Stomach smooth muscle (tissue), 2 donors: ENCODE data around the gene MROH2A.
"Not testable (repeated sequence)": the region's sequence is repeated elsewhere in the genome, so short reads cannot be mapped to it uniquely, and the experiment has no call there.

Source experiments
- H3K27ac ChIP-seq: one replicate; pipeline ENCODE4 v1.7.0; 2013; ENCODE audit warnings: mild to moderate bottlenecking, low read length, inconsistent platforms
- H3K27me3 ChIP-seq, 2 donors: one replicate each; pipeline ENCODE4 v1.7.0; 2013; ENCODE audit warnings: low read length in 2 of 2; ENCODE audit not compliant: insufficient read depth in 2 of 2, control insufficient read depth in 1 of 2
- H3K36me3 ChIP-seq, 2 donors: one replicate each; pipeline ENCODE4 v1.7.0; 2013; ENCODE audit warnings: low read length in 2 of 2; ENCODE audit not compliant: control insufficient read depth in 2 of 2, insufficient read depth in 2 of 2
- H3K4me1 ChIP-seq: one replicate; pipeline ENCODE4 v1.7.0; 2013; ENCODE audit warnings: low read length; ENCODE audit not compliant: control insufficient read depth, insufficient read depth
- H3K4me3 ChIP-seq, 2 donors: one replicate each; pipeline ENCODE4 v1.7.0; 2013; ENCODE audit warnings: low read length in 2 of 2
- H3K9ac ChIP-seq, 2 donors: one replicate each; pipeline ENCODE4 v1.7.0; 2013; ENCODE audit warnings: low read length in 2 of 2, mild to moderate bottlenecking in 1 of 2
- H3K9me3 ChIP-seq, 2 donors: one replicate each; pipeline ENCODE4 v1.7.0; 2013; ENCODE audit warnings: low read length in 2 of 2; ENCODE audit not compliant: control insufficient read depth in 2 of 2
- donor health status: healthy.
- donor health status: Pancreatic carcinoma.

The MROH2A gene

DNA sequence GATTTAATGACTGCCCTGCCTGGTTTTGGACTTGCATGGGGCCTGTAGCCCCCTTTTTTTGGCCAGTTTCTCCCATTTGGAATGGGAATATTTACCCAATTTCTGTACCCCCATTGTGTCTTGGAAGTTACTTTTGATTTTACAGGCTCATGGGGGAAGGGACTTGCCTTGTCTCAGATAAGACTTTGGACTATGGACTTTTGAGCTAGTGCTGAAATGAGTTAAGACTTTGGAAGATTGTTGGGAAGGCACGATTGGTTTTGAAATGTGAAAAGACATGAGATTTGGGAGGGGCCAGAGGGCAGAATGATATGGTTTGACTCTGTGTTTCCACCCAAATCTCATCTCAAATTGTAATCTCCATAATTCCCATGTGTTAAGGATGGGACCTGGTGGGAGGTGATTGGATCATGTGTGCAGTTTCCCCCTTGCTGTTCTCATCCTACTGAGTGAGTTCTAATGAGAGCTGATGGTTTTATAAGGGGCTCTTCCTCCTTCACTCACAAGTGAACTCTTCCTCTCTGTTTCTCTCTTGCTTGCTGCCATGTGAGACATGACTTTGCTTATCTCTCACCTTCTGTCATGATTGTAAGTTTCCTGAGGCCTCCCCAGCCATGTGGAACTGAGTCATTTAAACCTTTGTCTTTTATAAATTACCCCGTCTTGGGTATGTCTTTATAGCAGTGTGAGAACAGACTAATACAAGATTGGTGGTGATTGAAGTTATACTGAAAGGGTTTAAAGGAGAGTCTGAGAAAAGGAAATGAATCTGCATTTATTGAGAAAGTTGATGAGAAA is 26.7 kb upstream of the MROH2A start:
- H3K9me3 ChIP-seq, H3K27me3 ChIP-seq, H3K4me3 ChIP-seq, H3K9ac ChIP-seq, H3K36me3 ChIP-seq, H3K4me1 ChIP-seq, H3K27ac ChIP-seq: not testable (repeated sequence)

DNA sequence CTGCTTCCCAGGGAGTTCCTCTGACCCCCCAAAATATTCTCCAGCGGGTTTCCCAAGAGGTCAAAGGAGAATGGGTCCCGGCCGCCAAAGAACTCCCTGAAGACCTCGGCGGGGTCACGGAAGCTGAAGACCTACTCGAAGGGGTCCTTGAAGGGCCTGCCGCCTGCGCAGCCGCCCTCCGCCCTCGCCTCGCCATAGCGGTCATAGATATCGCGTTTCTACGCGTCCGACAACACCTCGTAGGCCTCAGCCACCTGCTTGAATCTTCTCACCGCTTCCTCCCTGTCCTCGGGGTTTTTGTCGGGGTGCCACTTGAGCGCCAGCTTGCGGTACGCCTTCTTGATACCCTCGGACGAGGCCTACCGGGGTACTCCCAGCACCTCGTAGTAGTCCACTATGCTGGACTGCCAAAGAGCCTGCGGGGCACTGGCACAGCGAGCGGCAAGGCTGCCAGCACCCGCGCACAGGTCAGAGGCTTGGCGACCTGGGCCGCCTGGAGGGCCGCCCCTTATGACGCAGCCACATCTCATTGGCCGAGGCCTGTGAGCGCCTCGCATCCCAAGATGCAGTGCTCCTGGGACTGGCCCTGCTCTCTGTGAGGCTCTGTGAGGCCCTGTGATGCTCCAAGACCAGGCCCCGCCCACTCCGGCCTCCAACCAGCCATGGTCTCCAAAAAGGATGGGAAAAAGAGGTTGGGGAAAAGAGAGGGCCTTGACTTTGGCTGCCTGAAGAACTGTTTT is 23.1 kb upstream of the MROH2A start:
- H3K27ac ChIP-seq: no peak overlapping the region
- H3K9ac ChIP-seq: no peak overlapping the region
- H3K36me3 ChIP-seq: no peaks in the 10 kb centered on the region
- H3K4me1 ChIP-seq: no peaks in the 10 kb centered on the region
- no peaks in the 10 kb centered on the region for H3K9me3 ChIP-seq
- no peak overlapping the region for H3K4me3 ChIP-seq
- no peaks in the 10 kb centered on the region for H3K27me3 ChIP-seq

GRCh38 chr2:233756429-233757081 is 21.6 kb upstream of the MROH2A start:
- Histone ChIP-seq H3K9me3 (no peaks in the 10 kb centered on the region), H3K9ac (no peak overlapping the region), H3K36me3 (no peaks in the 10 kb centered on the region), H3K4me3 (no peak overlapping the region), H3K27me3 (no peaks in the 10 kb centered on the region), H3K27ac (no peak overlapping the region), H3K4me1 (no peaks in the 10 kb centered on the region)

- no peaks in the 10 kb centered on the region for H3K36me3 ChIP-seq
- H3K9ac ChIP-seq: no peak overlapping the region
- no peak overlapping the region for H3K4me3 ChIP-seq
- H3K27me3 ChIP-seq: no peaks in the 10 kb centered on the region
- H3K9me3 ChIP-seq: no peaks in the 10 kb centered on the region
- no peak overlapping the region for H3K27ac ChIP-seq
- no peaks in the 10 kb centered on the region for H3K4me1 ChIP-seq
These were observed 20.0 kb upstream of the MROH2A start for GRCh38 chr2:233758141-233758540.

GRCh38 chr2:233758849-233759248 is 19.3 kb upstream of the MROH2A start:
- no peak overlapping the region for H3K4me3 ChIP-seq
- no peak overlapping the region for H3K27ac ChIP-seq
- no peaks in the 10 kb centered on the region for H3K27me3 ChIP-seq
- no peaks in the 10 kb centered on the region for H3K4me1 ChIP-seq
- no peaks in the 10 kb centered on the region for H3K9me3 ChIP-seq
- no peaks in the 10 kb centered on the region for H3K36me3 ChIP-seq
- no peak overlapping the region for H3K9ac ChIP-seq

DNA sequence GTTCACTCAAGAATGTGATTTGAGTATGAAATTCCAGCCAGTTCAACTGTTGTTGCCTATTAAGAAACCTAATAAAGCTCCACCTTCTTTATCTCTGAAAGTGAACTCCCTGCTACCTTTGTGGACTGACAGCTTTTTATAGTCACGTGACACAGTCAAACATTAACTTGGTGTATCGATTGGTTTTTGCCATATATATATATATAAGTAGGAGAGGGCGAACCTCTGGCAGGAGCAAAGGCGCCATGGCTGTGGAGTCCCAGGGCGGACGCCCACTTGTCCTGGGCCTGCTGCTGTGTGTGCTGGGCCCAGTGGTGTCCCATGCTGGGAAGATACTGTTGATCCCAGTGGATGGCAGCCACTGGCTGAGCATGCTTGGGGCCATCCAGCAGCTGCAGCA is 18.1 kb upstream of the MROH2A start, which contains the start of gene UGT1A1:
UGT1A1 (plus strand) TSS at position 228 of the 400 bp plus-strand sequence; CDS start at position 246, 18 bp downstream.
- Histone ChIP-seq H3K36me3 (no peaks in the 10 kb centered on the region), H3K9ac (no peak within 1 kb of the TSS), H3K4me3 (no peak within 1 kb of the TSS), H3K4me1 (no peaks in the 10 kb centered on the region), H3K27me3 (no peaks in the 10 kb centered on the region), H3K27ac (no peak within 1 kb of the TSS), H3K9me3 (no peaks in the 10 kb centered on the region)

- H3K27me3 ChIP-seq: peaks cover 0 to 3% of the 10 kb centered on the region in 2 donors
- no peaks in the 10 kb centered on the region for H3K4me1 ChIP-seq
- no peak overlapping the region for H3K4me3 ChIP-seq
- H3K9ac ChIP-seq: no peak overlapping the region
- H3K27ac ChIP-seq: no peak overlapping the region
- H3K9me3 ChIP-seq: no peaks in the 10 kb centered on the region
- H3K36me3 ChIP-seq: no peaks in the 10 kb centered on the region
These were observed 16.9 kb upstream of the MROH2A start for GRCh38 chr2:233761040-233761769.

GRCh38 chr2:233764264-233764663 is 13.9 kb upstream of the MROH2A start:
- Histone ChIP-seq H3K27ac (no peak overlapping the region), H3K4me3 (no peak overlapping the region), H3K27me3 (peaks cover 0 to 3% of the 10 kb centered on the region in 2 donors), H3K9ac (no peak overlapping the region), H3K36me3 (no peaks in the 10 kb centered on the region), H3K9me3 (no peaks in the 10 kb centered on the region), H3K4me1 (no peaks in the 10 kb centered on the region)

DNA sequence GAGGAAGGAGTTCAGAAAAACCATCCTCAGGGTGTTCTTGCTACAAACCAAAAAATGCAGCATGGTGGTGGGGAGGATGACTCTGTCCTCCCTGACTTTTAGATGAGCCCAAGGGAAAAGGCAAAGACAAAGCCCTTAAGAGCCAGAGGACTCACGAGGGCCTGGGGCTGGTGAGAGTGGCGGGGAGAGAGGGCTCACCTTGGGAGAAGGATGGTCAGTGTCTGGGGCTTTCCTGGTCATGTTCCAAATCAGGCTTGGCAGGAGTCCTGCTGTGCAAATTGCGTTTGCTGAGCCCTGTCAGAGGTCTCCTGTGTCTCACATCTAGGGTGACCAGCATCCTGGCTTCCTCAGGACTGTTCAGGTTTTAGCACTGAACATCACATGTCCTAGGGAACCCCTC is 13.4 kb upstream of the MROH2A start:
- Histone ChIP-seq H3K9ac (no peak overlapping the region), H3K4me1 (no peaks in the 10 kb centered on the region), H3K27me3 (peaks cover 0 to 4% of the 10 kb centered on the region in 2 donors)

GRCh38 chr2:233766416-233766815 is 11.7 kb upstream of the MROH2A start:
- peaks cover 0 to 4% of the 10 kb centered on the region in 2 donors for H3K27me3 ChIP-seq
- H3K4me1 ChIP-seq: no peaks in the 10 kb centered on the region
- H3K9ac ChIP-seq: no peak overlapping the region
- H3K27ac ChIP-seq: no peak overlapping the region
- H3K9me3 ChIP-seq: no peaks in the 10 kb centered on the region
- no peaks in the 10 kb centered on the region for H3K36me3 ChIP-seq
- no peak overlapping the region for H3K4me3 ChIP-seq

More for the DNA sequence above, 13.4 kb upstream of the MROH2A start:
- Histone ChIP-seq H3K4me3 (no peak overlapping the region), H3K9me3 (no peaks in the 10 kb centered on the region), H3K27ac (no peak overlapping the region), H3K36me3 (no peaks in the 10 kb centered on the region)
